ENCODE data around the gene FGD2. TPM values are rescaled to one million over a fixed set of nuclear protein-coding genes. Genes with fewer than 3 reads are reported as not detected.
A peak's percentile ranks its signal among the peaks of the same experiment; 100 is the strongest.

The FGD2 gene
- total and polyA plus RNA-seq, 9 of the 15 experiments (the other 6 are each of a cell fraction or from before 2014, with no cell fraction given): 0.09 TPM; not detected in 8

DNA sequence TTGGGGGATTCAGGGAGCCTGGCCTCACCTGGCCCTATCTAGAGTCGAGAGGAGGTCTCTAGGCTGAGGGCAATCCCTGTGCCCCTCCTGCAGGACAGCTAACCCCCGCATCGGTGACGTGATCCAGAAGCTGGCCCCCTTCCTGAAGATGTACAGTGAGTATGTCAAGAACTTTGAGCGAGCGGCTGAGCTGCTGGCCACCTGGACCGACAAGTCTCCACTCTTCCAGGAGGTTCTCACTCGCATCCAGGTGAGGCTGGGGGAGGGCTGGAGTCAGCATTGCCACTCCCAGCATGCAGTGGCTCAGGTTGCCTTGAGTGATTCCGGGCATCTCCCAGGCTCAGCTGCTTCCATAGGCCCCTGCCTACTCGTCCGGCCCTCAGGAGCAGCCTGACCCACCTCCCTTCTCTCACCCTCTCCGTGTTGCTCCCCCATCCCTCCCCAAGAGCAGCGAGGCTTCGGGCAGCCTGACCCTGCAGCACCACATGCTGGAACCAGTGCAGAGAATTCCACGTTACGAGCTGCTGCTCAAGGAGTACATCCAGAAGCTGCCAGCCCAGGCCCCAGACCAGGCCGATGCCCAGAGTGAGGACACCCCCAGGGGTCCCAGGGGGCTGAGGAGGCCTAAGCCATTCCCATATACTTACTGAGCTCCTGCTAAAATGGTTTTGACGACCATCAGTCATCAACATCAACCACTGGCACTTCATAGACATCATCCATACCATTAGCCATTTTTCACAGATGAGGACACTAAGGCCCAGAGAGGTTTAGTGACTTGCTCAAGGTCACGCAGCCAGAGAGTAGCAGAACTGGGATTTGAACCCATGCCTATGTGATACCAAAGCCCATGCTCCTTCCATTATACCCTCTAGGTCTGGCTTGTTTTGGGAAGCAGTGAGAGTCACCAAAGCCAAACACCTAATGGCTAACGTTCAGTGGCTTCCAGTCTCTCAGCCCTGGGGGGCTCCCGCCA, 8.3 kb downstream of the FGD2 start:
- in situ Hi-C loops (cut with MboI) (loop anchor here (25.0 kb wide), 1 partner anchor 1473 kb away; no protein-coding TSS in a partner anchor), intact Hi-C loops (cut with micrococcal nuclease) (loop anchor here (10.0 kb wide), 1 partner anchor 99 kb away; no protein-coding TSS in a partner anchor)
- FAIRE-seq (no peak), DNase-seq (ENCODE audit: extremely low read depth in 1 of 4, low spot score in 3 of 4) (no peak), ATAC-seq (no peak)
- ChIA-PET CTCF (ENCODE audit: low intra/inter-chr PET ratio) (interaction anchor here (0.8 kb wide), 1 partner anchor 248 kb away, joined by 3 read pairs; no protein-coding TSS in a partner anchor), POLR2A (interaction anchor here (1.0 to 1.2 kb wide), 2 partner anchors 8 to 12 kb away, joined by 3 to 8 read pairs; partner anchors contain the start of gene FGD2)
- WGBS (ENCODE audit: insufficient coverage, low coverage, missing lambda C conversion rate): 28% methylated on average over 21 of the region's 21 CpGs
- peaks cover 9 to 12% of the 10 kb centered on the region in 2 experiments for H3K4me1 ChIP-seq (replicated peaks in 1 of 2; ENCODE audit: control insufficient read depth in 2 of 2, insufficient read depth in 2 of 2, low read length in 2 of 2)
- no peak overlapping the region for H3K4me3 ChIP-seq
- H3K4me2 ChIP-seq (ENCODE audit: insufficient read depth, low read length): no peak overlapping the region
- BruUV-seq (replicated peaks): no TSS peak
- H3K36me3 ChIP-seq (ENCODE audit: control insufficient read depth, insufficient read depth, low read length): no peaks in the 10 kb centered on the region
- peaks cover 4% of the 10 kb centered on the region; the same call in 1 of the 2 replicates for H4K20me1 ChIP-seq (replicated peaks; ENCODE audit: control insufficient read depth, insufficient read depth, low read length)
- peak; percentile 67 for TF ChIP-seq ZFP36 (IDR thresholded peaks at IDR 0.05; ENCODE audit: low read depth, low read length, partially characterized antibody)
- no peak for TF ChIP-seq SIN3B (IDR thresholded peaks at IDR 0.05; ENCODE audit: low read depth)
- peak; percentile 51 for TF ChIP-seq RBM25 (IDR thresholded peaks at IDR 0.05; ENCODE audit: low read depth, low read length, severe bottlenecking)
- TF ChIP-seq, protein P1, sequence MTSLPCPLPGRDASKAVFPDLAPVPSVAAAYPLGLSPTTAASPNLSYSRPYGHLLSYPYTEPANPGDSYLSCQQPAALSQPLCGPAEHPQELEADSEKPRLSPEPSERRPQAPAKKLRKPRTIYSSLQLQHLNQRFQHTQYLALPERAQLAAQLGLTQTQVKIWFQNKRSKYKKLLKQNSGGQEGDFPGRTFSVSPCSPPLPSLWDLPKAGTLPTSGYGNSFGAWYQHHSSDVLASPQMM (CRISPR knock-in tag; IDR thresholded peaks at IDR 0.05): no peak
- TF ChIP-seq ADNP (tag; IDR thresholded peaks at IDR 0.05): 0 out of 2 replicates have a peak, but pooled peaks have one; percentile 21
- TF ChIP-seq, protein P2, sequence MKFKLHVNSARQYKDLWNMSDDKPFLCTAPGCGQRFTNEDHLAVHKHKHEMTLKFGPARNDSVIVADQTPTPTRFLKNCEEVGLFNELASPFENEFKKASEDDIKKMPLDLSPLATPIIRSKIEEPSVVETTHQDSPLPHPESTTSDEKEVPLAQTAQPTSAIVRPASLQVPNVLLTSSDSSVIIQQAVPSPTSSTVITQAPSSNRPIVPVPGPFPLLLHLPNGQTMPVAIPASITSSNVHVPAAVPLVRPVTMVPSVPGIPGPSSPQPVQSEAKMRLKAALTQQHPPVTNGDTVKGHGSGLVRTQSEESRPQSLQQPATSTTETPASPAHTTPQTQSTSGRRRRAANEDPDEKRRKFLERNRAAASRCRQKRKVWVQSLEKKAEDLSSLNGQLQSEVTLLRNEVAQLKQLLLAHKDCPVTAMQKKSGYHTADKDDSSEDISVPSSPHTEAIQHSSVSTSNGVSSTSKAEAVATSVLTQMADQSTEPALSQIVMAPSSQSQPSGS (CRISPR knock-in tag; IDR thresholded peaks at IDR 0.05): no peak
- TF ChIP-seq ZNF830 (CRISPR knock-in tag; IDR thresholded peaks at IDR 0.05): no peak
- TF ChIP-seq ETV1 (tag; conservative IDR thresholded peaks at IDR 0.05; ENCODE audit: low read depth): no peak
- TF ChIP-seq KDM1A (IDR thresholded peaks at IDR 0.05): peak in 1 of 2 experiments; percentile 32; a peak in 2 of 4 replicates
- TF ChIP-seq RFX1 (IDR thresholded peaks at IDR 0.05): no peak
- H3K9ac ChIP-seq (ENCODE audit: insufficient read depth in 1 of 2, low read depth in 2 of 2, low read length in 2 of 2): peak overlapping the region in 1 of 2 experiments; percentile 46; a peak in 2 of 4 replicates
- H2AFZ ChIP-seq (ENCODE audit: low read depth, low read length): no peak overlapping the region
- no peaks in the 10 kb centered on the region for H3K79me2 ChIP-seq (ENCODE audit: control insufficient read depth, insufficient read depth, low read length)
- H3K27me3 ChIP-seq (ENCODE audit: control insufficient read depth in 2 of 2, insufficient read depth in 2 of 2, low read length in 2 of 2): peaks cover 8 to 20% of the 10 kb centered on the region in 2 experiments; a peak in 4 of 5 replicates
- peaks cover 3% of the 10 kb centered on the region for H3K9me1 ChIP-seq (ENCODE audit: control insufficient read depth, insufficient read depth, low read length)
- no peak overlapping the region for H3K27ac ChIP-seq (ENCODE audit: extremely low read depth, low read depth, low read length)
- no peaks in the 10 kb centered on the region for H3K9me3 ChIP-seq (replicated peaks; ENCODE audit: control insufficient read depth, insufficient read depth, low read depth, low read length)
